ENCODE results near the gene ECHDC3.

The ECHDC3 gene

GRCh38 chr10:11798845-11799735 lies 56.9 kb downstream of the ECHDC3 start:
- no peak for TF ChIP-seq CTCF (conservative IDR thresholded peaks at IDR 0.05)
- H3K27ac ChIP-seq = peak overlapping the region; percentile 34

GRCh38 chr10:11799736-11800080 lies 57.5 kb downstream of the ECHDC3 start:
- no peak for TF ChIP-seq CTCF (conservative IDR thresholded peaks at IDR 0.05)
- H3K27ac ChIP-seq = no peak overlapping the region

GRCh38 chr10:11804336-11804735 lies 62.2 kb downstream of the ECHDC3 start:
- TF ChIP-seq CTCF (conservative IDR thresholded peaks at IDR 0.05) = no peak

DNA sequence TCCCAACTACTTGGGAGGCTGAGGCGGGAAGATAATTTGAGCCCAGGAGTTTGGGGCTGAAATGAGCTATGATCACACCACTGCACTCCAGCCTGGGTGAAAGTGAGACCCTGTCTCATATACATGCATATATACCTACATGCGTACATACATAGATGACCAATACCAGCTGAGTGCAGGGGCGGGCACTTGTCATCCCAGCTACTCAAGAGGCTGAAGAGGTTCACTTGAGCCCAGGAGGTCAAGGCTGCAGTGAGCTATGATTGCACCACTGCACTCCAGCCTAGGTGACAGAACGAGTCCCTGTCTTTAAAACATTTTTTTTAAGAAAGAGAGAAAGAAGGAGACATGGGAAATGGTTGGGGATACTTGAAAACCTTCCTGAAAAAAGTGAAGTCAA lies 63.6 kb downstream of the ECHDC3 start:
- H3K27ac ChIP-seq = no peak overlapping the region
- TF ChIP-seq CTCF (conservative IDR thresholded peaks at IDR 0.05) = no peak

More at GRCh38 chr10:11804336-11804735, 62.2 kb downstream of the ECHDC3 start:
- H3K27ac ChIP-seq = no peak overlapping the region

DNA sequence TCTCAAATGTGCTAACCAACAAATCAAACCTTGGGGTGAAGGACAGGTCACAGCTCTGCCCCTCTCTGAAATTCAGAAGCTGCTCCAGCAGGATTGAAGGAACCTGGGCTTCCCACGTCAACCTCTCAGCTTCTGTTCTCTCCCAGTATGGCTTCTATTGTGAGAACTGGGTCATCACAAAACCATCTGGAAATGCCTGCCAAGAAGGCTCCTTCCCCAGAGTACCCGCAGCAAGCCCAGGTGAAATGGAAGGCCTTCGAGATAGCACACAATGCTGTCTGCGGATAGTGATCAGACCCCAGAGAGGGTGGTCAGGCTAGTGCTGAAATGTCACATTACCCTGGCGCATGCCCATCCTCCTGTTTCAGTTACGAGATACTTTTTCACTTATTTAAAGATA lies 64.5 kb downstream of the ECHDC3 start:
- TF ChIP-seq CTCF (conservative IDR thresholded peaks at IDR 0.05) = no peak
- H3K27ac ChIP-seq = no peak overlapping the region

- no peak for TF ChIP-seq CTCF (conservative IDR thresholded peaks at IDR 0.05)
- H3K27ac ChIP-seq = no peak overlapping the region
Observed at GRCh38 chr10:11808808-11809207, 66.6 kb downstream of the ECHDC3 start.

DNA sequence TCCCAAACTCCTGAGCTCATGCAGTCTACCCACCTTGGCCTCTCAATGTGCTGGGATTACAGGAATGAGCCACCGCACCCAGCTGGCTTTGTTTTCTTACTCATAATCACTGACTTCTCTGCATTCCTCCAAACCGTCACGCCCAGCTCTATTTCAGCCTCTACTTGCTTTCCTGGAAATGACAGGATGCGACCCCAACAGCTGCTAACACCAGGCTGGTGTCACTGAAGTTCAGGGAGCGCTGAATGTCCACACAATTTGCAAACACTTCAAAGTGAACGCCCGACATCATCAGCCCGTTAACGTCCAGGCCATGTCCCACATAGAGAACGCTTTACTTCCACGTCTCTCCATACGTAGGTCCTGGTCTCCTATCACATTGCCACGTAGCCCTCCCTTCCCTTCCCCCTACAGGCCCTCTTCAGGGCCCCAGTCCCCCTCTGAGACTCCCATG lies 68.2 kb downstream of the ECHDC3 start:
- H3K27ac ChIP-seq = no peak overlapping the region
- no peak for TF ChIP-seq CTCF (conservative IDR thresholded peaks at IDR 0.05)

All from VCaP (cell line).